Kidney epithelial cell (primary cell): ENCODE results near the gene NDC1. TPM values are rescaled to one million over a fixed set of nuclear protein-coding genes. Genes with fewer than 3 reads are reported as not detected.
"Not testable (repeated sequence)": the region's sequence is repeated elsewhere in the genome, so short reads cannot be mapped to it uniquely, and the experiment has no call there.

Experiments
- DNase-seq: peaks from one replicate; pipeline ENCODE4 v3.0.0-alpha.2; 2010; ENCODE audit warnings: low read depth
- H3K27me3 ChIP-seq: 2 replicates; pipeline ENCODE4 v1.6.0; 2011; ENCODE audit warnings: low read length; ENCODE audit not compliant: control insufficient read depth, insufficient read depth
- H3K36me3 ChIP-seq: 2 replicates; pipeline ENCODE4 v1.5.1; 2011; ENCODE audit warnings: low read length; ENCODE audit not compliant: control insufficient read depth, insufficient read depth
- H3K4me3 ChIP-seq: 2 replicates; pipeline ENCODE4 v1.5.1; 2011; ENCODE audit warnings: low read depth, mild to moderate bottlenecking, control low read depth, low read length
- CTCF ChIP-seq: IDR thresholded peaks from 2 replicates; pipeline ENCODE4 v1.5.1; 2011; ENCODE audit warnings: mild to moderate bottlenecking, moderate library complexity, low read length, control low read depth, inconsistent platforms; ENCODE audit not compliant: insufficient read depth, poor library complexity, severe bottlenecking
- total RNA-seq: library from RNA; depleted of rRNA; stranded (reverse); fragments of >200 nt; gene quantifications from 2 replicates; pipeline ENCODE4 v1.2.3, GENCODE V29; 2015

NDC1 gene
- 22.8 and 24.6 TPM in 2 replicates for total RNA-seq

GRCh38 chr1:53837924-53838653 lies at the start of gene NDC1:
TSS of gene NDC1 (minus strand) at chr1:53838296. CDS start at chr1:53838261, 35 bp downstream.
- H3K27me3 ChIP-seq, result no peaks in the 10 kb centered on the region
- H3K4me3 ChIP-seq, result peak within 1 kb of the TSS; percentile 99
- no peaks in the 10 kb centered on the region for H3K36me3 ChIP-seq
- DNase-seq, result peak; percentile 95
- peak; percentile 20 for TF ChIP-seq CTCF

- DNase-seq, H3K4me3 ChIP-seq, H3K27me3 ChIP-seq, H3K36me3 ChIP-seq: not testable (repeated sequence)
These were observed 45.5 kb upstream of the NDC1 start for GRCh38 chr1:53883600-53883999.

- not testable (repeated sequence) for H3K4me3 ChIP-seq, DNase-seq, H3K27me3 ChIP-seq, H3K36me3 ChIP-seq
These were observed 43.8 kb upstream of the NDC1 start for GRCh38 chr1:53881853-53882252.

- peak; percentile 28 for DNase-seq
- no peak overlapping the region for H3K4me3 ChIP-seq
- no peaks in the 10 kb centered on the region for H3K27me3 ChIP-seq
- no peaks in the 10 kb centered on the region for H3K36me3 ChIP-seq
- peak; percentile 58 for TF ChIP-seq CTCF
These were observed 40.5 kb upstream of the NDC1 start for GRCh38 chr1:53878492-53879105.

GRCh38 chr1:53875150-53875549 lies 37.1 kb upstream of the NDC1 start:
- H3K4me3 ChIP-seq, H3K36me3 ChIP-seq, DNase-seq, H3K27me3 ChIP-seq: not testable (repeated sequence)

GRCh38 chr1:53871773-53872484 lies 33.8 kb upstream of the NDC1 start:
- TF ChIP-seq CTCF, result no peak
- Histone ChIP-seq H3K27me3 (no peaks in the 10 kb centered on the region), H3K36me3 (peaks cover 1% of the 10 kb centered on the region), H3K4me3 (no peak overlapping the region)
- no peak for DNase-seq

- no peak for DNase-seq
- no peaks in the 10 kb centered on the region for H3K27me3 ChIP-seq
- no peak for TF ChIP-seq CTCF
- H3K36me3 ChIP-seq, result peaks cover 1% of the 10 kb centered on the region
- no peak overlapping the region for H3K4me3 ChIP-seq
These were observed 33.1 kb upstream of the NDC1 start for GRCh38 chr1:53871221-53871620.
